ENCODE data around the gene HAUS7.

The HAUS7 gene

DNA sequence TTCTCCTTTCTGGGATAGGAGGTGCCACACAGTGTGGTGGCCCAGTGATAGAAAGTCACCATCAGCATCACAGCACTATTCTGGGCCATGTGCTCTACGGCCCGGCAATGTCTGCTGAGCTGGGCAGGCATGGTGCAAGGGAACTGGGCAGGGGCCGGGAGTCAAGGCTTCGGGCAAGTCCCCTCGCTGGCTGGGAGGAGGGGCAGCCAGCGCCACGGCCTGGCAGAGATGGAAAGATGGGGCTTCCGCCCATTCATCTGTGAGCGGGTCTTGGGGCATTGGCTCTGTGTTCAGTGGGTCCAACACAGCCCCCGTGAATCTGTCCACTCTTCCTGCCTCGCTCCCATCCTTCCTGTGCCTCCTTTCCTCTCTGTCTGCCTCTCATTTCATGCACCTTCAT lies 40.0 kb upstream of the HAUS7 start:
- DNase-seq (ENCODE audit: insufficient read length) (no peak), FAIRE-seq (no peak)
- TF ChIP-seq POLR2A (IDR thresholded peaks at IDR 0.05; ENCODE audit: low read depth, low read length) (no peak), POLR2AphosphoS5 (IDR thresholded peaks at IDR 0.05; ENCODE audit: low read depth, low read length) (no peak), TAF1 (IDR thresholded peaks at IDR 0.05; ENCODE audit: borderline replicate concordance, low read depth, low read length) (no peak)

DNA sequence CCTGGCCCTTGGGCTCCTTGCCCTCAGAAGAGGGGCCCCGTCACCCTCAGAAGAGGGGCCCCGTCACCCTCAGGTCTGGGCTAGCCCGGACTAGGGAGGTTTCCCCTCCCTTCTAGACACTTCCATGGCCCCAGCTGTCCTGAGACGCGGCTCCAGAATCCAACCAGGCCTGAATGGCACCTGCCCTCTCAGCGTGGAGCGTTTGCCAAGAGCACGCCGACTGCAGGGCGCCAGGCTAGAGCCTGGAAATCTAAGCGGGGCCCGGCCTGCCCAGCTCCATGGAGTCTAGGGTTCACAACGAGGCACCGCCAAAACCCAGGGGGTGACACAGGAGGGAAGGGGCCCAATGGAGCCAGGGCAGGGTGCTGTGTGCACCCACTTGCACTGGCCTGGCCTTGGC lies 39.2 kb upstream of the HAUS7 start:
- FAIRE-seq (no peak), DNase-seq (ENCODE audit: insufficient read length) (no peak)
- TF ChIP-seq POLR2AphosphoS5 (IDR thresholded peaks at IDR 0.05; ENCODE audit: low read depth, low read length) (no peak), TAF1 (IDR thresholded peaks at IDR 0.05; ENCODE audit: borderline replicate concordance, low read depth, low read length) (no peak), POLR2A (IDR thresholded peaks at IDR 0.05; ENCODE audit: low read depth, low read length) (no peak)

DNA sequence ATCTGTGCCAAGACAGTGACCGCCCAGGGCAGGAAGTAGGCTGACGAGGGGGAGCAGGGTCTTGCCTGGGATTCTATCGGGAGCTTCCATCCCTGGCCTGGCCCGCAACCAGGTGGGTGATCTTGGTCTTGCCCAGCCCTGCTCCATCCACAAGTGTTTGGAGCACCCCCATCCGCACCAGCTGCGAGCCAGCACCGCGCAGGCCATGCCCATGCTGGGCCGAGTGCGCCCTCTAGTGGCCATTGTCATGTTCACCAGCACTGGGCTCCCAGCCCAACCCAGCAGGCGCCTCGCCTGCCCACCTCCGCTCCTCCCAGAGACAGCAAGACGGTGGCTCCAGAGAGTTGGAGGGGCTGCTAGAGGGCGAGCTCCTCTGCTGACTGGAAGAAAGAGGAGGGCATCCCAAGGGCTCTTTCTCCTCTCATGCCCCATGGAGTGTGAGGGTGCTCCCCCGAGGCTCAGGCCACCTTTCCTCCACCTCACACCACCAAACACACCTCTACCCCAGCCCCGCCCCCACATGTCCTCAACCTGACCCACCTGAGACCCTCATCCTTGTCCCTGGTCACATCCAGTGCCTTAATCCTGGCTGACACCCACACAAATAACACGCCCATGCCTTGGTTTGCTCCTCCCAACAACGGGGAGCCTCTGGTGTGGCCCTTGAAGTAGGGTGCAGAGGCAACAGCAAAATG lies 37.3 kb upstream of the HAUS7 start:
- TF ChIP-seq POLR2AphosphoS5 (IDR thresholded peaks at IDR 0.05; ENCODE audit: low read depth, low read length) (no peak), POLR2A (IDR thresholded peaks at IDR 0.05; ENCODE audit: low read depth, low read length) (no peak), TAF1 (IDR thresholded peaks at IDR 0.05; ENCODE audit: borderline replicate concordance, low read depth, low read length) (no peak)
- peak; percentile 92 for FAIRE-seq

DNA sequence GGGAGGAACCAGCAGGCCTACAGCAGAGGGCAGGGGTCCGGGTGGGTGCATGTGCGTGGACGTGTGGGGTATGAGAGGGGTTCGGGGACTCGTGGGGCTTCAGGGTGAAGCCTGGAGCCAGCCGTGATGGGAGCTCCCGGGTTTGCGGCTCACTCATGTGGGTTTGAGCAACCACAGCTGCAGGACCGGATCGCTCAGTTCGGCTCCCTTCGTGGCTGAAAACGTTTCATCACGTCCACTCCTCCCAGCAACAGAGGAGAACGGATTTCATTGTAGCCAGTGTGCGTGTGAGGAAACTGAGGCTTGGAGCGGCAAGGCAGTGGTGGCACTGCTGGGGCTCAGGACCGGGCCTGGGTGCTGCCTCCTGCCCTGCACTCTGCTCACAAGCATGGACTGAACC lies 35.0 kb upstream of the HAUS7 start:
- no peak for TF ChIP-seq POLR2AphosphoS5 (IDR thresholded peaks at IDR 0.05; ENCODE audit: low read depth, low read length)
- no peak for TF ChIP-seq POLR2A (IDR thresholded peaks at IDR 0.05; ENCODE audit: low read depth, low read length)
- TF ChIP-seq TAF1 (IDR thresholded peaks at IDR 0.05; ENCODE audit: borderline replicate concordance, low read depth, low read length), result no peak
- DNase-seq (ENCODE audit: insufficient read length), result no peak
- FAIRE-seq, result no peak

More for the DNA sequence above, 37.3 kb upstream of the HAUS7 start:
- peak; percentile 98 for DNase-seq (ENCODE audit: insufficient read length)

DNA sequence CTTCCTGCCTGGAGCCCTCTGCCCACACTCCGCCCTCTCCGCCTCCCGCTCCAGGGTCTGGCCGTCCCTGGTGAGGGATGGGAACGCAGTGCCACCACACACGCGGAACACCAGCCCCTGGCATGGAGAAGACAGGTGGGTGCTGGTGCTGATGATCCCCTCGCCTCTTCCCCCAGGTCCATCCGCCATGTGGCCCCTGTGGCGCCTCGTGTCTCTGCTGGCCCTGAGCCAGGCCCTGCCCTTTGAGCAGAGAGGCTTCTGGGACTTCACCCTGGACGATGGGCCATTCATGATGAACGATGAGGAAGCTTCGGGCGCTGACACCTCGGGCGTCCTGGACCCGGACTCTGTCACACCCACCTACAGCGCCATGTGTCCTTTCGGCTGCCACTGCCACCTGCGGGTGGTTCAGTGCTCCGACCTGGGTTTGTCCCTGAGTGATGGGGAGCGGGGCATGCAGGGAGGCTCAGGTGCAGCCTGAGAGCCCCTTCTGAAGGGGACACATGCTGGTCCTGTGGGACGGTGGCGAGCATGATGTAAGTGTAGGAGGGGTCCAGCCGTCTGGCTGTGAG lies 34.2 kb upstream of the HAUS7 start:
- TF ChIP-seq POLR2A (IDR thresholded peaks at IDR 0.05; ENCODE audit: low read depth, low read length), result no peak
- no peak for TF ChIP-seq POLR2AphosphoS5 (IDR thresholded peaks at IDR 0.05; ENCODE audit: low read depth, low read length)
- TF ChIP-seq TAF1 (IDR thresholded peaks at IDR 0.05; ENCODE audit: borderline replicate concordance, low read depth, low read length), result no peak
- no peak for DNase-seq (ENCODE audit: insufficient read length)
- no peak for FAIRE-seq

DNA sequence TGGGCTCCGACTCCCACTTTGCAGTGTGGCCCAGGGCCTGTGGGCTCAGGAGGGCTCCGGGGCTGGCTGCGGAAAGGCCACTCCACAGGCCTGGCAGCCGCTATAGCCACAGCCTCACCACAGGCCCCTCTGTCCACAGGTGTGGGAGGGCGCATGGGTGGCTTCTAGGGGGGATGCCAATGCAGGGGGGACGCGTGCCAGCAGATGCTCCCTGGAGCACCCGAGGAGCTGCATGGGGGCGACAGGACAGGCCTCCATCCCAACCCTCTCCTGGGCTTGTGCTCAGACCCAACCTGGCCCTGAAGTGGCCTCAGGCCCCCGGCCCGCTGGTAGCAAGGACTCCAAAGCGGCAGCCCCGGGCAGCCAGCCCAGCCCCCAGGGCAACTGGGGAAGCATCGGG lies 32.4 kb upstream of the HAUS7 start:
- FAIRE-seq (no peak), DNase-seq (ENCODE audit: insufficient read length) (no peak)
- TF ChIP-seq TAF1 (IDR thresholded peaks at IDR 0.05; ENCODE audit: borderline replicate concordance, low read depth, low read length) (no peak), POLR2AphosphoS5 (IDR thresholded peaks at IDR 0.05; ENCODE audit: low read depth, low read length) (no peak), POLR2A (IDR thresholded peaks at IDR 0.05; ENCODE audit: low read depth, low read length) (no peak)

DNA sequence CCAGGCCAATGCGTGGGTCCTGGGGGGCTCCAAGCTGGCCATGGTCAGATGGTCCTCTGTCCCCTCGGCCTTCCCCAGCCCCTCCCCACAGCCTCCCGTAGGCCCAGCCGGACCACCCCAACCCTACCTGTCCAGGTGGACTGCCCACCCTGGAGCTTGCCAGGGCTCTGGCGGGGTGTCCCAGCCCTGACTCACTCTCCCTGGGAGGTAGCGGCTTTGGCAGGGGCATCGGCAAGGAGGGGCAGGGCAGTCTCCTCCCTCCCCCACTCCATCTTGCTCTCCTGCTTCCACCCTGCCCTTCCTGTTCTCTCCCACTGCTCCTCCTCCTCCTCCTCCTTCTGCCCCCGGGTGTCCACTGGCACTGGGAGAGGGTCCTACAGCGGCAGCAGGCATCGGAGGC lies 31.8 kb upstream of the HAUS7 start:
- TF ChIP-seq TAF1 (IDR thresholded peaks at IDR 0.05; ENCODE audit: borderline replicate concordance, low read depth, low read length) (no peak), POLR2A (IDR thresholded peaks at IDR 0.05; ENCODE audit: low read depth, low read length) (no peak), POLR2AphosphoS5 (IDR thresholded peaks at IDR 0.05; ENCODE audit: low read depth, low read length) (no peak)
- DNase-seq (ENCODE audit: insufficient read length) (no peak), FAIRE-seq (no peak)

DNA sequence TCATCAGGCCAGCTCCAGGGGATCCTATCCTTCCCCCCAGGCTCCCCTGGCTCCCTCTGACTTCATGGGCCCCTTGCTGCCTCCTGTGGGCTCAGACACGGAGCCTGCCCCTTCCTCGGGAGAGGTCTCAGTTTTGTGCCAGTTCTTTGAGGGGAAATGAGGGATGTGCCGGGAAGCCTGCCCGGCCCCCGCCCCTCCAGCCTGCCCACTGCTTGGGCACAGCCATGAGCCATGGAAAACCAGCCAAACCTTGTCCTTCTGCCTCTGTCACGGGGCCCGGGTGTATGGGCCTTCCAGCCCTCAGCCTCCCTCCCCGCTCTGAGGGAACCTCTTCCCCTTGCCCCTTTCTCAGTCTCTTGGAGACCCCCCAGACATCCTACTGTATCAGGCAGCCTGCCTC lies 31.2 kb upstream of the HAUS7 start:
- TF ChIP-seq TAF1 (IDR thresholded peaks at IDR 0.05; ENCODE audit: borderline replicate concordance, low read depth, low read length) (no peak), POLR2AphosphoS5 (IDR thresholded peaks at IDR 0.05; ENCODE audit: low read depth, low read length) (no peak), POLR2A (IDR thresholded peaks at IDR 0.05; ENCODE audit: low read depth, low read length) (no peak)
- DNase-seq (ENCODE audit: insufficient read length) (no peak), FAIRE-seq (no peak)

DNA sequence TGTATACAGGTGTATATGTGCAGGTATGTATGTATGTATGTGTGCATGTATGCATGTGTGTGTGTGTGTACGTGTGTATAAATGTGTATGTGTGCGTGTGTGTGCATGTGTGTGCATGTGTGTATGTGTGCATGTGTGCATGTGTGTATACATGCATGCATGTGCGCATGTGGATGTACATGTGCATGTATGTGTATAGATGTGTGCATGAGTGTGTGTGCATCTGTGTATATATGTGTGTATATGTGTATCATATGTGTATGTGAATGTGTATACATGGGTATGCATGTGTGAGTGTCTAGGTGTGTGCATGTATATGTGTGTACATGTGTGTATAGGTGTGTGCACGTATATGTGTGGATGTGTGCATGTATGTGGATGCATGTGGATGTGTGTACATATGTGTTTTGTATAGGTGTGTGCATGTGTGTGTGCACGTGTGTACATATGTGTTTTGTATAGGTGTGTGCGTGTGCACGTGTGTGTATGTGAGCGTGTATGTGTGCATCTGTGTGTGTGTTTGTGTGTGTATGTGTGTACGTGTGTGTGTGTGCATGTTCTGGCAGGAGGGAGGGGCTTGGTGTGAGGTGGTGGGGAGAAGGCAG lies 30.4 kb upstream of the HAUS7 start:
- FAIRE-seq (peak; percentile 78), DNase-seq (ENCODE audit: insufficient read length) (no peak)
- TF ChIP-seq POLR2AphosphoS5 (IDR thresholded peaks at IDR 0.05; ENCODE audit: low read depth, low read length) (no peak), TAF1 (IDR thresholded peaks at IDR 0.05; ENCODE audit: borderline replicate concordance, low read depth, low read length) (no peak), POLR2A (IDR thresholded peaks at IDR 0.05; ENCODE audit: low read depth, low read length) (no peak)

DNA sequence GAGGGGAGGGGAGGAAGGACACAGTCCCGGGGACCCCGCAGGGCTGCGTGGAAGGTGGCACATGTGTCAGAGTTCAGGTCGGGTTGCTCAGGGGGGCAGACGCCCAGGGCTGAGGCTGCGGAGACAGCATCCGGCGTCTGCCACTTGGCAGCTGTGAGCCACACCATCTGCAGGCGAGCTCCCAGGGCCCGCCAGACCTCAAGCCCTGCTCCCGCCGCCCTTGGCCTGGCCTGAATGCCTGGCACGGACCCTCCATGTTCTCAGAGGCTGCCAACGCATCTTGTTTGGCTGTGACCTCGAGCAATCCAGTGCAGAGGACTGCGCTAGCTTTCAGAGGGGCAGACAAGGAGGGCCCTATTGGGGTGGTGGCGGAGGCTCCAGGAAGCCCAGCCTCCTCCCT lies 29.5 kb upstream of the HAUS7 start:
- TF ChIP-seq POLR2AphosphoS5 (IDR thresholded peaks at IDR 0.05; ENCODE audit: low read depth, low read length), result no peak
- TF ChIP-seq POLR2A (IDR thresholded peaks at IDR 0.05; ENCODE audit: low read depth, low read length), result no peak
- no peak for TF ChIP-seq TAF1 (IDR thresholded peaks at IDR 0.05; ENCODE audit: borderline replicate concordance, low read depth, low read length)
- DNase-seq (ENCODE audit: insufficient read length) (no peak), FAIRE-seq (no peak)

DNA sequence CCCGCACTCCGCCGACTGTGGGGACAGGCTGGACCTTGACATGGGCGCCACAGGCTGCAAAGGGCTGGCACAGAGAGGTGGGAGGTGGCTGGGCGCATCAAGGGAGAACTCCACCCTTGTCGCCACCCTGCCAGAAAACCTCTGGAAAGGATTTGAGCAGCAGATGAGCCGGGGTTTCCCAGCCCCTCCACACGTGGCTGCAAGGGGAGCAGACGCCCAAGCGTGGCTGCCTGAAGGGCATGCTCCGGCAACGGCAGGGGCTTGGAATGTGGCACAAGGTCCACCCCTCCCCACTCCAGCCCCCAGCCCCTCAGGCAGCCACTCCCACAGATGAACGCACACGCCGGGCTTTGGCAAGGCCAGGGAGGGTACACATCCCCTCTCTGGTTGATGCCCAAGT lies 29.0 kb upstream of the HAUS7 start:
- DNase-seq (ENCODE audit: insufficient read length) (no peak), FAIRE-seq (no peak)
- no peak for TF ChIP-seq POLR2AphosphoS5 (IDR thresholded peaks at IDR 0.05; ENCODE audit: low read depth, low read length)

DNA sequence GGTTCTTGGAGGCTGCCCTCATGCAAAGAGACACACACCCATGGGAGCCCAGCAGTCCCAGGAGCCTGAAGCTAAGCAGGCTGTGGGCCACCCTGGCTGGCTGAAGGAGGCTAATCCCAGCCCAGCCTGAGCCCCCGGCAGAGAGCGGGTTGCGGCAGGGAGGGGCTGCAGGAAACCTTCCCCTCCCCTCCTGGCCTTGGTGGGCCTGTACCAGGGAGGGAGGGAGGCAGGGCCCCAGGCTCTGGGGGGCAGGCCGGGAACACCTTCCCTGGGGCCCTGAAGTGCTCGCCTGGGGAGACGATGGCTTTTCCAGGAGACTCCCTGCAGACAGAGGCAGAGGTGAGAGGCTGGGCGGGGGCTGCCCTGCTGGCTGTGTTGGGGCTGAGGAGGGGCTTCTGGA lies 28.1 kb upstream of the HAUS7 start:
- FAIRE-seq, result no peak
- no peak for DNase-seq (ENCODE audit: insufficient read length)
- TF ChIP-seq POLR2A (IDR thresholded peaks at IDR 0.05; ENCODE audit: low read depth, low read length) (no peak), TAF1 (IDR thresholded peaks at IDR 0.05; ENCODE audit: borderline replicate concordance, low read depth, low read length) (no peak), POLR2AphosphoS5 (IDR thresholded peaks at IDR 0.05; ENCODE audit: low read depth, low read length) (no peak)
